Measurements from ENCODE around the gene FUT7.

DNA sequence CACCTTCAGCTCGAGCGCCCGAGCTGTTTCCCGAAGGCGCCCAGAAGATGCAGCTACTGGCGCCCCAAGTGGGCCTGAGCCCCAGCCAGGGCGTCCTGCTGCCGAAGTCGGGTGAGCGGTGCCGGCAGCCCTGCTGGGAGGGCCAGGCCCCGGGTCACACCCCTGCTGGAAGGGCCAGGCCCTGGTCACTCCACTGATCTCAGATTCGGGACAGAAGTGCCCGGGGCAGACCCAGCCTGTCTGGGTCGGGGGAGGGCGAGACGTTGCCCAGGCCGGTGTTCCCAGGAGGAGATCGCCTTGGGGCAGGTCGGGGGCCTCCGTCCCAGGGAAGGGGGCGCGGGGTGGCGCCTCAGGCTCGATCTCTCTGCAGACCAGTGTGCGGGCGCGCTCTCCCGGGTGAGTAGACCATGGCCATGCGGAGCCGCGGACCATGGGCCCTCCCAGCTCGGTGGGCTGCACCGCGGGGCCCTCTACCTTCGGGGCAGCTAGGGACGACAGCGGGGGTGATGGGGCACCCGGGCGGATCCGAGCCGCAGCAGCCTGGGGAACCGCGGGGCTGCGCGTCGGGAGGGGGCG is 46.8 kb downstream of the FUT7 start:
- TF ChIP-seq CTCF (conservative IDR thresholded peaks at IDR 0.05; ENCODE audit: low read depth, low read length), result no peak
- no peak for TF ChIP-seq EZH2 (IDR thresholded peaks at IDR 0.05; ENCODE audit: borderline replicate concordance, low read depth, low read length, poor library complexity, severe bottlenecking)
